Transverse colon (tissue), 4 donors: ENCODE results near the gene GLMN. TPM values are rescaled to one million over a fixed set of nuclear protein-coding genes. Genes with fewer than 3 reads are reported as not detected.

Experiments
- DNase-seq: peaks from one replicate; pipeline ENCODE4 v3.0.0-alpha.2; 2019
- H3K27ac ChIP-seq, 4 donors: fragments of 200-600 bp; sonication (generic); 2 replicates each; pipeline ENCODE4 v1.5.1; 2016 to 2018; ENCODE audit warnings: inconsistent platforms in 4 of 4
- H3K27me3 ChIP-seq: fragments of 200-600 bp; sonication (generic); 2 replicates; pipeline ENCODE4 v1.5.1; 2017; ENCODE audit warnings: inconsistent platforms
- H3K36me3 ChIP-seq, 4 donors: fragments of 200-600 bp; sonication (generic); 2 replicates each; pipeline ENCODE4 v1.5.1; 2017 to 2019; ENCODE audit warnings: inconsistent platforms in 4 of 4
- H3K4me1 ChIP-seq, 4 donors: fragments of 200-600 bp; sonication (generic); 2 replicates each; pipeline ENCODE4 v1.5.1; 2017 to 2020; ENCODE audit warnings: inconsistent platforms in 4 of 4
- H3K4me3 ChIP-seq, 4 donors: fragments of 200-600 bp; sonication (generic); 1 replicate in 1 of 4; 2 replicates in 3 of 4; pipeline versions ENCODE4 v1.5.1 to v1.6.1; 2017 to 2019; ENCODE audit warnings: inconsistent platforms in 4 of 4
- H3K9me3 ChIP-seq, 2 donors: fragments of 200-600 bp; sonication (generic); 2 replicates each; pipeline ENCODE4 v1.5.1; 2017 to 2019; ENCODE audit warnings: inconsistent platforms in 2 of 2
- EP300 ChIP-seq: sonication (generic); formaldehyde crosslinking; IDR thresholded peaks from one replicate; pipeline ENCODE4 v1.6.1; 2017; ENCODE audit warnings: antibody characterized with exemption, low read depth
- POLR2A ChIP-seq: fragments of 450-650 bp; IDR thresholded peaks from one replicate; pipeline ENCODE4 v1.6.1; 2016; ENCODE audit warnings: antibody characterized with exemption, mild to moderate bottlenecking, moderate library complexity
- POLR2AphosphoS5 ChIP-seq, 3 donors: sonication (generic); formaldehyde crosslinking; IDR thresholded peaks; one replicate each; pipeline ENCODE4 v1.6.1; 2016; ENCODE audit warnings: antibody characterized with exemption in 3 of 3
- WGBS, 2 donors: methylation state at CpG; one replicate each; pipeline ENCODE4 v1.1.5; 2018; ENCODE audit warnings: low coverage in 1 of 2; 5-methylcytosine and 5-hydroxymethylcytosine counted together
- in situ Hi-C, 4 donors: fragments of 200-750 bp; cut with MboI; loops; one replicate each; pipeline versions ENCODE4 v1.15.0 to v1.15.1; 2017; ENCODE audit warnings: low sequenced_read_pairs in 3 of 4, low pct_ligation_motif_present in 1 of 4, low pct_unique_long_range_greater_than_20kb in 1 of 4
- intact Hi-C: fragments of 100-400 bp; cut with DNase I; formaldehyde crosslinking; loops from one replicate; pipeline ENCODE4 v1.15.1; 2023; ENCODE audit warnings: low total_unique reads
- total RNA-seq, 4 donors: library from RNA; depleted of rRNA; stranded (reverse); fragments of >200 nt; gene quantifications; one replicate each; pipeline ENCODE4 v1.1.0, GENCODE V29; 2016
- TF ChIP-seq, protein P1 (sequence below), 5 experiments: fragments of 200-600 bp in 3 of 5; fragments of 450-650 bp in 2 of 5; sonication (generic) in 3 of 5; IDR thresholded peaks; 1 replicate in 2 of 5; 2 replicates in 3 of 5; pipeline ENCODE4 v1.5.1; 2016 to 2017; ENCODE audit warnings: antibody characterized with exemption in 5 of 5, inconsistent platforms in 3 of 5, mild to moderate bottlenecking in 2 of 5, moderate library complexity in 1 of 5

GLMN gene
- total RNA-seq, 4 donors from 2014 or later = 2.4 to 8.7 (median 4.1) TPM

GRCh38 chr1:92340154-92340553, 41.4 kb upstream of the GLMN start:
- TF ChIP-seq POLR2AphosphoS5 (IDR thresholded peaks at IDR 0.05) (no peak), POLR2A (no peak), EP300 (no peak)
- TF ChIP-seq, protein P1, sequence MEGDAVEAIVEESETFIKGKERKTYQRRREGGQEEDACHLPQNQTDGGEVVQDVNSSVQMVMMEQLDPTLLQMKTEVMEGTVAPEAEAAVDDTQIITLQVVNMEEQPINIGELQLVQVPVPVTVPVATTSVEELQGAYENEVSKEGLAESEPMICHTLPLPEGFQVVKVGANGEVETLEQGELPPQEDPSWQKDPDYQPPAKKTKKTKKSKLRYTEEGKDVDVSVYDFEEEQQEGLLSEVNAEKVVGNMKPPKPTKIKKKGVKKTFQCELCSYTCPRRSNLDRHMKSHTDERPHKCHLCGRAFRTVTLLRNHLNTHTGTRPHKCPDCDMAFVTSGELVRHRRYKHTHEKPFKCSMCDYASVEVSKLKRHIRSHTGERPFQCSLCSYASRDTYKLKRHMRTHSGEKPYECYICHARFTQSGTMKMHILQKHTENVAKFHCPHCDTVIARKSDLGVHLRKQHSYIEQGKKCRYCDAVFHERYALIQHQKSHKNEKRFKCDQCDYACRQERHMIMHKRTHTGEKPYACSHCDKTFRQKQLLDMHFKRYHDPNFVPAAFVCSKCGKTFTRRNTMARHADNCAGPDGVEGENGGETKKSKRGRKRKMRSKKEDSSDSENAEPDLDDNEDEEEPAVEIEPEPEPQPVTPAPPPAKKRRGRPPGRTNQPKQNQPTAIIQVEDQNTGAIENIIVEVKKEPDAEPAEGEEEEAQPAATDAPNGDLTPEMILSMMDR (IDR thresholded peaks at IDR 0.05) = no peak
- intact Hi-C loops (no loop called here), in situ Hi-C loops (no loop called here)
- Histone ChIP-seq H3K36me3 (peaks cover 0 to 22% (median 0%) of the 10 kb centered on the region in 4 donors), H3K9me3 (no peaks in the 10 kb centered on the region), H3K27me3 (no peaks in the 10 kb centered on the region), H3K4me3 (no peak overlapping the region), H3K27ac (no peak overlapping the region), H3K4me1 (no peaks in the 10 kb centered on the region)
- WGBS, 2 donors = 67 to 79% methylated on average over 1 of the region's 1 CpG
- DNase-seq = no peak

DNA sequence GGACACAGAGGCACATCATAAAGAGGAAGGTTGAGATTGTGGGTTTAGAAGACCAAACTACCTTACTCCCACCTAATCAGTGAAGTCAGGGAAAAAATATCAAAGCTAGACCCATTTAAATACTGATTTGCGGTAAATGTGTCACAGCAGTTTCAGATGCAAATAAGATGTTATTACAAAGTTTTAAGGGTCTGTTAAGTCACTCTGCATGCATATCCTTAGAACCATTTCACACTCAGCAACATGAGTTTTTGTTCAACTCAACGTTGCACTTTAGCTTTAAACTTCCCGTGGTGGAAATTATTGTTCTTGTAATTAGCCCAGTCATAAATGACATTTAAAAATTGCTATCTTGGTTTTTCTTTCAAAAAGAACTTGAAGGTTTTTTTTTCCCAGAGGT, 34.9 kb upstream of the GLMN start:
- no peaks in the 10 kb centered on the region for H3K27me3 ChIP-seq
- no peak for DNase-seq
- 59 to 66% methylated on average over 3 of the region's 3 CpGs for WGBS, 2 donors
- intact Hi-C loops (no loop called here), in situ Hi-C loops (no loop called here)
- TF ChIP-seq, protein P1 (IDR thresholded peaks at IDR 0.05) = no peak
- TF ChIP-seq EP300 (no peak), POLR2AphosphoS5 (IDR thresholded peaks at IDR 0.05) (no peak), POLR2A (no peak)
- H3K27ac ChIP-seq = no peak overlapping the region
- no peak overlapping the region for H3K4me3 ChIP-seq
- H3K36me3 ChIP-seq = peaks cover 0 to 21% (median 0%) of the 10 kb centered on the region in 4 donors
- no peaks in the 10 kb centered on the region for H3K9me3 ChIP-seq
- no peaks in the 10 kb centered on the region for H3K4me1 ChIP-seq

DNA sequence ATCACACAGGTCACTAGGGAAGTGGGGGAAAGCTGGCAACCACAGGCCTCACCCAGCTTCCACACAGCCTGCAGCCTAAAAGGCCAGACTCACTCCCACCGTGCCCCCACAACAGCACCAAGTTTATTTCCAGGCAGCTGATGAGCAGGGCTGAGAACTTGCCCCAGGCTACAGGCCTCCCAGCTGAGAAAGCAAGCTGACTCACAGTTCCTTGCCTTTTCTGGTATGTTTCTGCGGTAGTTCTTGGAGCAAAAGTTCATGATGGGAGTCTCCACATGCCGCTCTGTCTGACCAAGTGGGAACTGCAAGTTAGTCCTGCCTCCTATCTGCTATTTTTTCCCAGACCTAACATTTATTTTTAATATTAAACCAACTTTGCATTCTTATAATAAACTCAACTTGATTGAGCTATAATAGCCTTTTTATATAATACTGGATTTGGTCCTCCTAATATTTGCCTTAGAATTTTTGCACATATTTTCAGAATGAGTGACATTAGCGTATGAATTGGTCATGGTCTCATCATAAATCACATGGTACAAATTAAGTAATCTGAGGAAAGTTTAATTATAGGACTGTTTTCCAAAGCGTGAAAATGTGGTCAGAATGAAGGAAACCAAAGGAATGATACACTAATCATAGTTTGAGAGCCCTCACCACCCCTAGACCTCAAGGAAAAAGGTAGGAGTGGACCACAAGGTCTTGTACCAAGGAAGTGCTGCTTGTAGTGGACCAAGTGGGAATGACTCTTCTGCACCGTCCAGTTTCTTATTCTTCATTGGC, 30.8 kb upstream of the GLMN start:
- 99 to 100% methylated on average over 5 to 6 of the region's 6 CpGs for WGBS, 2 donors
- no peaks in the 10 kb centered on the region for H3K27me3 ChIP-seq
- in situ Hi-C loops (no loop called here), intact Hi-C loops (no loop called here)
- H3K4me1 ChIP-seq = no peaks in the 10 kb centered on the region
- no peak overlapping the region for H3K4me3 ChIP-seq
- TF ChIP-seq POLR2A = no peak
- no peak for TF ChIP-seq EP300
- no peak for TF ChIP-seq POLR2AphosphoS5 (IDR thresholded peaks at IDR 0.05)
- TF ChIP-seq, protein P1 (IDR thresholded peaks at IDR 0.05) = no peak
- DNase-seq = no peak
- no peak overlapping the region for H3K27ac ChIP-seq
- H3K36me3 ChIP-seq = peaks cover 0 to 39% (median 2%) of the 10 kb centered on the region in 4 donors
- H3K9me3 ChIP-seq = peaks cover 0 to 13% of the 10 kb centered on the region in 2 donors

GRCh38 chr1:92327794-92328193, 29.0 kb upstream of the GLMN start:
- TF ChIP-seq, protein P1 (IDR thresholded peaks at IDR 0.05) = no peak
- no peak for TF ChIP-seq POLR2A
- no peak for TF ChIP-seq EP300
- no peak for TF ChIP-seq POLR2AphosphoS5 (IDR thresholded peaks at IDR 0.05)
- 91 to 96% methylated on average over 3 to 4 of the region's 4 CpGs for WGBS, 2 donors
- intact Hi-C loops = no loop called here
- no peak for DNase-seq
- no peak overlapping the region for H3K27ac ChIP-seq
- in situ Hi-C loops = no loop called here
- H3K4me1 ChIP-seq = no peaks in the 10 kb centered on the region
- no peaks in the 10 kb centered on the region for H3K27me3 ChIP-seq
- H3K9me3 ChIP-seq = peaks cover 0 to 13% of the 10 kb centered on the region in 2 donors
- no peak overlapping the region for H3K4me3 ChIP-seq
- H3K36me3 ChIP-seq = peaks cover 0 to 45% (median 8%) of the 10 kb centered on the region in 4 donors
